Nephron (organoid): ENCODE measurements around the gene NUDT7.
A peak's percentile ranks its signal among the peaks of the same experiment; 100 is the strongest.

Source experiments
- H3K27ac Mint-ChIP-seq, 3 experiments: 2 replicates each; pipeline ENCODE4 v1.8.0; 2020; ENCODE audit warnings: mixed read lengths in 3 of 3, mild to moderate bottlenecking in 2 of 3, moderate library complexity in 1 of 3
- H3K27me3 Mint-ChIP-seq: 2 replicates; pipeline ENCODE4 v1.8.0; 2021; ENCODE audit warnings: low read depth, mild to moderate bottlenecking, moderate library complexity, mixed read lengths
- H3K36me3 Mint-ChIP-seq: 2 replicates; pipeline ENCODE4 v1.8.0; 2020; ENCODE audit warnings: low read depth, mixed read lengths
- H3K4me1 Mint-ChIP-seq: 2 replicates; pipeline ENCODE4 v1.8.0; 2020; ENCODE audit warnings: mixed read lengths
- H3K4me3 Mint-ChIP-seq, 3 experiments: 2 replicates each; pipeline ENCODE4 v1.8.0; 2020; ENCODE audit warnings: mild to moderate bottlenecking in 3 of 3, mixed read lengths in 3 of 3, moderate library complexity in 2 of 3
- H3K9me3 Mint-ChIP-seq: 2 replicates; pipeline ENCODE4 v1.8.0; 2020; ENCODE audit warnings: mixed read lengths
- CTCF ChIP-seq, 3 experiments: fragments of 200-600 bp; sonication (generic); IDR thresholded peaks; one replicate each; pipeline ENCODE4 v1.5.0; 2021; ENCODE audit warnings: antibody characterized with exemption in 3 of 3; ENCODE audit not compliant: unreplicated experiment in 3 of 3

Gene NUDT7

GRCh38 chr16:77744141-77744540 is 21.8 kb downstream of the NUDT7 start:
- Mint-ChIP-seq H3K4me3 (no peak overlapping the region), H3K4me1 (peaks cover 5% of the 10 kb centered on the region), H3K36me3 (no peaks in the 10 kb centered on the region), H3K27me3 (peaks cover 8% of the 10 kb centered on the region), H3K27ac (peak overlapping the region in 1 of 3 experiments; percentile 9), H3K9me3 (no peaks in the 10 kb centered on the region)
- no peak for TF ChIP-seq CTCF (IDR thresholded peaks at IDR 0.05; ENCODE audit: unreplicated experiment in 3 of 3)

- Mint-ChIP-seq H3K4me3 (no peak overlapping the region), H3K4me1 (peaks cover 5% of the 10 kb centered on the region), H3K27ac (no peak overlapping the region), H3K36me3 (no peaks in the 10 kb centered on the region), H3K9me3 (no peaks in the 10 kb centered on the region), H3K27me3 (peaks cover 5% of the 10 kb centered on the region)
- TF ChIP-seq CTCF (IDR thresholded peaks at IDR 0.05; ENCODE audit: unreplicated experiment in 3 of 3), result no peak
Observed at GRCh38 chr16:77745972-77746371, 23.7 kb downstream of the NUDT7 start.

GRCh38 chr16:77748421-77749005 is 26.2 kb downstream of the NUDT7 start:
- H3K4me3 Mint-ChIP-seq, result no peak overlapping the region
- no peaks in the 10 kb centered on the region for H3K36me3 Mint-ChIP-seq
- peaks cover 5% of the 10 kb centered on the region for H3K4me1 Mint-ChIP-seq
- H3K9me3 Mint-ChIP-seq, result no peaks in the 10 kb centered on the region
- no peak overlapping the region for H3K27ac Mint-ChIP-seq
- no peak for TF ChIP-seq CTCF (IDR thresholded peaks at IDR 0.05; ENCODE audit: unreplicated experiment in 3 of 3)
- peaks cover 16% of the 10 kb centered on the region for H3K27me3 Mint-ChIP-seq

- no peak for TF ChIP-seq CTCF (IDR thresholded peaks at IDR 0.05; ENCODE audit: unreplicated experiment in 3 of 3)
- Mint-ChIP-seq H3K36me3 (no peaks in the 10 kb centered on the region), H3K4me3 (no peak overlapping the region)
Observed at GRCh38 chr16:77749415-77749814, 27.1 kb downstream of the NUDT7 start.

GRCh38 chr16:77758046-77758445 is 35.7 kb downstream of the NUDT7 start:
- no peaks in the 10 kb centered on the region for H3K9me3 Mint-ChIP-seq
- no peak overlapping the region for H3K27ac Mint-ChIP-seq
- no peak for TF ChIP-seq CTCF (IDR thresholded peaks at IDR 0.05; ENCODE audit: unreplicated experiment in 3 of 3)
- H3K36me3 Mint-ChIP-seq, result no peaks in the 10 kb centered on the region
- H3K27me3 Mint-ChIP-seq, result peaks cover 8% of the 10 kb centered on the region
- peaks cover 6% of the 10 kb centered on the region for H3K4me1 Mint-ChIP-seq
- H3K4me3 Mint-ChIP-seq, result no peak overlapping the region

More at GRCh38 chr16:77749415-77749814, 27.1 kb downstream of the NUDT7 start:
- H3K27ac Mint-ChIP-seq, result no peak overlapping the region
- H3K4me1 Mint-ChIP-seq, result peaks cover under 1% of the 10 kb centered on the region
- peaks cover 18% of the 10 kb centered on the region for H3K27me3 Mint-ChIP-seq
- H3K9me3 Mint-ChIP-seq, result no peaks in the 10 kb centered on the region

- H3K9me3 Mint-ChIP-seq, result no peaks in the 10 kb centered on the region
- no peak for TF ChIP-seq CTCF (IDR thresholded peaks at IDR 0.05; ENCODE audit: unreplicated experiment in 3 of 3)
- no peak overlapping the region for H3K4me3 Mint-ChIP-seq
Observed at GRCh38 chr16:77758508-77758907, 36.2 kb downstream of the NUDT7 start.

More at GRCh38 chr16:77758508-77758907, 36.2 kb downstream of the NUDT7 start:
- H3K27me3 Mint-ChIP-seq, result peaks cover 4% of the 10 kb centered on the region
- H3K4me1 Mint-ChIP-seq, result peaks cover 6% of the 10 kb centered on the region
- H3K27ac Mint-ChIP-seq, result no peak overlapping the region
- H3K36me3 Mint-ChIP-seq, result no peaks in the 10 kb centered on the region
